GM23338 (cell line): ENCODE measurements around the gene MAP2K5. TPM values are rescaled to one million over a fixed set of nuclear protein-coding genes. Genes with fewer than 3 reads are reported as not detected.

Experiments used
- ATAC-seq: fragments of 200-7000 bp; cut with Tn5 transposase; 3 replicates; pipeline ENCODE4 v1.9.1; 2020
- DNase-seq: peaks from one replicate; pipeline ENCODE4 v3.0.0-alpha.2; 2015; ENCODE audit warnings: low spot score
- H2AFZ ChIP-seq: fragments of 200-600 bp; sonication (generic); 2 replicates; pipeline ENCODE4 v1.8.0; 2016; ENCODE audit warnings: antibody characterized with exemption, mild to moderate bottlenecking, moderate library complexity
- H3F3A ChIP-seq: fragments of 200-600 bp; sonication (generic); replicated peaks from 2 replicates; pipeline ENCODE4 v1.8.0; 2017; ENCODE audit warnings: antibody characterized with exemption, mixed run types, low read depth
- H3K27ac ChIP-seq: fragments of 200-600 bp; sonication (generic); 2 replicates; pipeline ENCODE4 v1.6.1; 2016; ENCODE audit warnings: low read depth
- H3K27me3 ChIP-seq: fragments of 200-600 bp; sonication (generic); 2 replicates; pipeline ENCODE4 v1.8.0; 2016; ENCODE audit warnings: mild to moderate bottlenecking, mixed run types, moderate library complexity; ENCODE audit not compliant: insufficient read depth
- H3K36me3 ChIP-seq: fragments of 200-600 bp; sonication (generic); 2 replicates; pipeline ENCODE4 v1.8.0; 2016; ENCODE audit warnings: mild to moderate bottlenecking; ENCODE audit not compliant: insufficient read depth
- H3K4me1 ChIP-seq: fragments of 200-600 bp; sonication (generic); 2 replicates; pipeline ENCODE4 v1.8.0; 2016; ENCODE audit warnings: mild to moderate bottlenecking, moderate library complexity; ENCODE audit not compliant: insufficient read depth
- H3K4me2 ChIP-seq: fragments of 200-600 bp; sonication (generic); 2 replicates; pipeline ENCODE4 v1.7.1; 2017; ENCODE audit warnings: mixed run types
- H3K4me3 ChIP-seq: fragments of 200-600 bp; sonication (generic); 2 replicates; pipeline ENCODE4 v1.6.1; 2016; ENCODE audit warnings: mixed run types
- H3K79me2 ChIP-seq: fragments of 200-600 bp; sonication (generic); replicated peaks from 2 replicates; pipeline ENCODE4 v1.8.0; 2017; ENCODE audit warnings: mild to moderate bottlenecking; ENCODE audit not compliant: insufficient read depth
- H3K9me2 ChIP-seq: fragments of 200-600 bp; sonication (generic); 2 replicates; pipeline ENCODE4 v1.8.0; 2017; ENCODE audit not compliant: insufficient read depth
- H4K20me1 ChIP-seq: fragments of 200-600 bp; sonication (generic); replicated peaks from 2 replicates; pipeline ENCODE4 v1.8.0; 2017; ENCODE audit warnings: mild to moderate bottlenecking; ENCODE audit not compliant: insufficient read depth
- H3K27ac Mint-ChIP-seq: 2 replicates; pipeline ENCODE4 v1.8.0; 2020; ENCODE audit warnings: inconsistent platforms, mild to moderate bottlenecking, moderate library complexity, mixed read lengths
- H3K27me3 Mint-ChIP-seq: 3 replicates; pipeline ENCODE4 v1.8.0; 2022; ENCODE audit warnings: low read depth, mild to moderate bottlenecking, moderate library complexity, mixed read lengths, inconsistent platforms; ENCODE audit not compliant: insufficient read depth, poor library complexity
- H3K36me3 Mint-ChIP-seq: 3 replicates; pipeline ENCODE4 v1.8.0; 2021; ENCODE audit warnings: low read depth, mild to moderate bottlenecking, inconsistent platforms, moderate library complexity, mixed read lengths
- H3K4me1 Mint-ChIP-seq: 3 replicates; pipeline ENCODE4 v1.8.0; 2020; ENCODE audit warnings: mild to moderate bottlenecking, inconsistent platforms, mixed read lengths
- H3K4me3 Mint-ChIP-seq: 3 replicates; pipeline ENCODE4 v1.8.0; 2021; ENCODE audit warnings: moderate library complexity, mild to moderate bottlenecking, inconsistent platforms, mixed read lengths
- H3K9me3 Mint-ChIP-seq: 3 replicates; pipeline ENCODE4 v1.8.0; 2020; ENCODE audit warnings: moderate library complexity, mild to moderate bottlenecking, inconsistent platforms, mixed read lengths
- CREB1 ChIP-seq: fragments of 250-450 bp; sonication (Bioruptor Pico); IDR thresholded peaks from 2 replicates; pipeline ENCODE4 v1.5.0; 2020; ENCODE audit warnings: low read depth, mild to moderate bottlenecking, moderate library complexity
- EZH2 ChIP-seq: fragments of 200-600 bp; sonication (generic); IDR thresholded peaks from one replicate; pipeline ENCODE4 v1.8.0; 2017; ENCODE audit warnings: antibody characterized with exemption, mild to moderate bottlenecking, low read depth; ENCODE audit not compliant: unreplicated experiment
- EZH2phosphoT487 ChIP-seq: fragments of 200-600 bp; sonication (generic); IDR thresholded peaks from one replicate; pipeline ENCODE4 v1.8.1; 2018; ENCODE audit warnings: antibody characterized with exemption; ENCODE audit not compliant: unreplicated experiment
- JUNB ChIP-seq: IDR thresholded peaks from one replicate; pipeline ENCODE4 v1.6.1; 2016; ENCODE audit warnings: antibody characterized with exemption; ENCODE audit not compliant: unreplicated experiment
- NANOG ChIP-seq: IDR thresholded peaks from 2 replicates; pipeline ENCODE4 v1.6.1; 2016; ENCODE audit warnings: antibody characterized with exemption, borderline replicate concordance
- POLR2AphosphoS5 ChIP-seq: IDR thresholded peaks from 2 replicates; pipeline ENCODE4 v1.6.1; 2016; ENCODE audit warnings: antibody characterized with exemption, low read depth
- REST ChIP-seq: IDR thresholded peaks from one replicate; pipeline ENCODE4 v1.6.1; 2018; ENCODE audit warnings: antibody characterized with exemption; ENCODE audit not compliant: unreplicated experiment
- STAT1 ChIP-seq: IDR thresholded peaks from one replicate; pipeline ENCODE4 v1.6.1; 2016; ENCODE audit warnings: antibody characterized with exemption; ENCODE audit not compliant: unreplicated experiment
- ZNF114 ChIP-seq: fragments of 250-450 bp; sonication (Bioruptor Pico); IDR thresholded peaks from 2 replicates; pipeline ENCODE4 v1.5.0; 2020; ENCODE audit warnings: mild to moderate bottlenecking, moderate library complexity
- ZNF331 ChIP-seq: fragments of 250-450 bp; sonication (Bioruptor Pico); IDR thresholded peaks from 2 replicates; pipeline ENCODE4 v1.5.0; 2020; ENCODE audit warnings: low read depth, mild to moderate bottlenecking, moderate library complexity
- ZNF462 ChIP-seq: fragments of 250-450 bp; sonication (Bioruptor Pico); IDR thresholded peaks from 2 replicates; pipeline ENCODE4 v1.5.0; 2020; ENCODE audit warnings: mild to moderate bottlenecking, moderate library complexity
- polyA plus RNA-seq: library from polyadenylated mRNA; unstranded; fragments of >200 nt; fragmentation: Nextera tagmentation; extraction: Ambion mirVana; gene quantifications from 2 replicates; pipeline ENCODE4 v1.2.1, GENCODE V29; 2016
- total RNA-seq: library from RNA; depleted of rRNA; stranded (reverse); fragments of >200 nt; shearing (Covaris generic); gene quantifications from 2 replicates; pipeline ENCODE4 v1.2.3, GENCODE V29; 2014
- TF ChIP-seq, protein P1 (sequence below), 2 experiments: fragments of 200-600 bp in 1 of 2; sonication (generic) in 1 of 2; conservative IDR thresholded peaks; 2 replicates each; pipeline versions ENCODE4 v1.5.1 to v1.6.1; 2016 to 2017; ENCODE audit warnings: antibody characterized with exemption in 2 of 2, low read depth in 2 of 2, mild to moderate bottlenecking in 2 of 2, moderate library complexity in 1 of 2
- TF ChIP-seq, protein P2 (sequence below): IDR thresholded peaks from 2 replicates; pipeline ENCODE4 v1.6.1; 2016; ENCODE audit warnings: antibody characterized with exemption

Gene MAP2K5
- total and polyA plus RNA-seq, 2 experiments from 2014 or later = 6.5 to 13.6 TPM

DNA sequence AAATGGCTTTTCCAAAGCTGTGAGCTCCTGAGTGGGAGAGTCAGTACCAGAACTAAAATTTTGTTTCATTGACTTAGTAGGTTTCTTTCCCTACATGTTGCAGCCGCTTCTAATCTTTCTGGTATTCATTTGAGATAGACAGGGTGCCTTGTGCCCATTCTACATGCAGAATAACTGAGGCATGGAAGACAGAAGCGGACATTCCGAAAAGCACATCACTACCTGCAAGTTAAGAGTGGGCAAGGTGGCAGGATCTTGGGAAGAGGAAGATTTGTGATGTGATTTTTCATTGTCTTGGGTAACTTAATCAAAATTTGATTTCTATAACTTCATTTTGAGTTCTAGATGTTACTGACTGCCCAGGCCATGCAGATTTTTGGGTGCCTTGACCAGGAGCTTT is 2.0 kb downstream of the MAP2K5 start:
- H3K4me1 Mint-ChIP-seq = peaks cover 25% of the 10 kb centered on the region
- DNase-seq = no peak
- Histone ChIP-seq H3K9me2 (no peaks in the 10 kb centered on the region), H3K4me1 (peaks cover 19% of the 10 kb centered on the region), H4K20me1 (no peaks in the 10 kb centered on the region), H2AFZ (no peak overlapping the region), H3K4me3 (no peak overlapping the region), H3F3A (no peaks in the 10 kb centered on the region; the same call in 1 of the 2 replicates), H3K27me3 (no peaks in the 10 kb centered on the region), H3K36me3 (no peaks in the 10 kb centered on the region), H3K27ac (no peak overlapping the region), H3K79me2 (no peaks in the 10 kb centered on the region), H3K4me2 (no peak overlapping the region)
- H3K4me3 Mint-ChIP-seq = no peak overlapping the region
- TF ChIP-seq EZH2phosphoT487 (no peak), JUNB (no peak), ZNF114 (no peak), ZNF462 (CRISPR knock-in tag) (no peak), CREB1 (CRISPR knock-in tag) (no peak), STAT1 (no peak), EZH2 (no peak), POLR2AphosphoS5 (no peak), ZNF331 (CRISPR knock-in tag) (no peak), REST (no peak), NANOG (no peak)
- TF ChIP-seq, protein P1, sequence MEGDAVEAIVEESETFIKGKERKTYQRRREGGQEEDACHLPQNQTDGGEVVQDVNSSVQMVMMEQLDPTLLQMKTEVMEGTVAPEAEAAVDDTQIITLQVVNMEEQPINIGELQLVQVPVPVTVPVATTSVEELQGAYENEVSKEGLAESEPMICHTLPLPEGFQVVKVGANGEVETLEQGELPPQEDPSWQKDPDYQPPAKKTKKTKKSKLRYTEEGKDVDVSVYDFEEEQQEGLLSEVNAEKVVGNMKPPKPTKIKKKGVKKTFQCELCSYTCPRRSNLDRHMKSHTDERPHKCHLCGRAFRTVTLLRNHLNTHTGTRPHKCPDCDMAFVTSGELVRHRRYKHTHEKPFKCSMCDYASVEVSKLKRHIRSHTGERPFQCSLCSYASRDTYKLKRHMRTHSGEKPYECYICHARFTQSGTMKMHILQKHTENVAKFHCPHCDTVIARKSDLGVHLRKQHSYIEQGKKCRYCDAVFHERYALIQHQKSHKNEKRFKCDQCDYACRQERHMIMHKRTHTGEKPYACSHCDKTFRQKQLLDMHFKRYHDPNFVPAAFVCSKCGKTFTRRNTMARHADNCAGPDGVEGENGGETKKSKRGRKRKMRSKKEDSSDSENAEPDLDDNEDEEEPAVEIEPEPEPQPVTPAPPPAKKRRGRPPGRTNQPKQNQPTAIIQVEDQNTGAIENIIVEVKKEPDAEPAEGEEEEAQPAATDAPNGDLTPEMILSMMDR (conservative IDR thresholded peaks at IDR 0.05; ENCODE audit: low read depth in 2 of 2) = no peak
- TF ChIP-seq, protein P2, sequence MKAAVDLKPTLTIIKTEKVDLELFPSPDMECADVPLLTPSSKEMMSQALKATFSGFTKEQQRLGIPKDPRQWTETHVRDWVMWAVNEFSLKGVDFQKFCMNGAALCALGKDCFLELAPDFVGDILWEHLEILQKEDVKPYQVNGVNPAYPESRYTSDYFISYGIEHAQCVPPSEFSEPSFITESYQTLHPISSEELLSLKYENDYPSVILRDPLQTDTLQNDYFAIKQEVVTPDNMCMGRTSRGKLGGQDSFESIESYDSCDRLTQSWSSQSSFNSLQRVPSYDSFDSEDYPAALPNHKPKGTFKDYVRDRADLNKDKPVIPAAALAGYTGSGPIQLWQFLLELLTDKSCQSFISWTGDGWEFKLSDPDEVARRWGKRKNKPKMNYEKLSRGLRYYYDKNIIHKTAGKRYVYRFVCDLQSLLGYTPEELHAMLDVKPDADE = no peak
- H3K9me3 Mint-ChIP-seq = no peaks in the 10 kb centered on the region
- H3K27ac Mint-ChIP-seq = no peak overlapping the region
- peaks cover 15% of the 10 kb centered on the region for H3K27me3 Mint-ChIP-seq
- ATAC-seq = no peak
- H3K36me3 Mint-ChIP-seq = peaks cover 2% of the 10 kb centered on the region; the same call in 2 of the 3 replicates
